MM.1S (cell line): ENCODE results near the gene SIGLEC11.

Experiments
- DNase-seq: peaks from one replicate; pipeline ENCODE4 v3.0.0-alpha.2; 2015
- H2AFZ ChIP-seq: fragments of 300-600 bp; sonication (generic); 2 replicates; pipeline ENCODE4 v1.6.0; 2016; ENCODE audit warnings: antibody characterized with exemption, low read length
- H3F3A ChIP-seq: fragments of 300-600 bp; sonication (generic); 2 replicates; pipeline ENCODE4 v1.6.1; 2016; ENCODE audit warnings: mild to moderate bottlenecking, antibody characterized with exemption, low read length, moderate library complexity, mixed read lengths; ENCODE audit not compliant: insufficient read depth
- H3K27ac ChIP-seq: fragments of 300-600 bp; sonication (generic); 2 replicates; pipeline ENCODE4 v1.5.1; 2016; ENCODE audit warnings: mild to moderate bottlenecking, low read length
- H3K27me3 ChIP-seq: fragments of 300-600 bp; sonication (generic); replicated peaks from 2 replicates; pipeline ENCODE4 v1.6.0; 2016; ENCODE audit warnings: low read length; ENCODE audit not compliant: insufficient read depth
- H3K36me3 ChIP-seq: fragments of 300-600 bp; sonication (generic); replicated peaks from 2 replicates; pipeline ENCODE4 v1.6.1; 2016; ENCODE audit warnings: mild to moderate bottlenecking, low read length, mixed read lengths; ENCODE audit not compliant: insufficient read depth
- H3K4me1 ChIP-seq: fragments of 300-600 bp; sonication (generic); 2 replicates; pipeline ENCODE4 v1.6.1; 2016; ENCODE audit warnings: low read length, mixed read lengths
- H3K4me2 ChIP-seq: fragments of 300-600 bp; sonication (generic); 2 replicates; pipeline ENCODE4 v1.6.0; 2016; ENCODE audit warnings: low read depth, low read length
- H3K4me3 ChIP-seq: fragments of 300-600 bp; sonication (generic); 2 replicates; pipeline ENCODE4 v1.5.1; 2016; ENCODE audit warnings: low read length, mixed read lengths
- H3K79me2 ChIP-seq: fragments of 300-600 bp; sonication (generic); 2 replicates; pipeline ENCODE4 v1.6.1; 2016; ENCODE audit warnings: mixed run types, low read length, mixed read lengths
- H3K9ac ChIP-seq: fragments of 300-600 bp; sonication (generic); 2 replicates; pipeline ENCODE4 v1.6.1; 2016; ENCODE audit warnings: low read length, mixed read lengths
- H3K9me2 ChIP-seq: fragments of 300-600 bp; sonication (generic); replicated peaks from 2 replicates; pipeline ENCODE4 v1.6.1; 2016; ENCODE audit warnings: mild to moderate bottlenecking, low read length, mixed read lengths; ENCODE audit not compliant: insufficient read depth
- H3K9me3 ChIP-seq: fragments of 300-600 bp; sonication (generic); replicated peaks from 2 replicates; pipeline ENCODE4 v1.6.1; 2016; ENCODE audit warnings: mild to moderate bottlenecking, low read length, mixed read lengths; ENCODE audit not compliant: insufficient read depth
- H4K20me1 ChIP-seq: fragments of 300-600 bp; sonication (generic); 2 replicates; pipeline ENCODE4 v1.6.1; 2016; ENCODE audit warnings: mild to moderate bottlenecking, low read length, moderate library complexity, mixed read lengths; ENCODE audit not compliant: insufficient read depth
- EZH2 ChIP-seq: fragments of 300-600 bp; sonication (generic); optimal IDR thresholded peaks from 2 replicates; pipeline ENCODE3; 2017; ENCODE audit warnings: low read depth, mild to moderate bottlenecking, antibody characterized with exemption, low read length, mixed read lengths
- EZH2phosphoT487 ChIP-seq: fragments of 300-600 bp; sonication (generic); IDR thresholded peaks from 2 replicates; pipeline ENCODE4 v1.6.1; 2018; ENCODE audit warnings: antibody characterized with exemption, low read length
- TF ChIP-seq, protein P1 (sequence below): fragments of 300-600 bp; sonication (generic); IDR thresholded peaks from 2 replicates; pipeline ENCODE4 v1.5.1; 2016; ENCODE audit warnings: antibody characterized with exemption, low read length, mixed read lengths

SIGLEC11 gene

DNA sequence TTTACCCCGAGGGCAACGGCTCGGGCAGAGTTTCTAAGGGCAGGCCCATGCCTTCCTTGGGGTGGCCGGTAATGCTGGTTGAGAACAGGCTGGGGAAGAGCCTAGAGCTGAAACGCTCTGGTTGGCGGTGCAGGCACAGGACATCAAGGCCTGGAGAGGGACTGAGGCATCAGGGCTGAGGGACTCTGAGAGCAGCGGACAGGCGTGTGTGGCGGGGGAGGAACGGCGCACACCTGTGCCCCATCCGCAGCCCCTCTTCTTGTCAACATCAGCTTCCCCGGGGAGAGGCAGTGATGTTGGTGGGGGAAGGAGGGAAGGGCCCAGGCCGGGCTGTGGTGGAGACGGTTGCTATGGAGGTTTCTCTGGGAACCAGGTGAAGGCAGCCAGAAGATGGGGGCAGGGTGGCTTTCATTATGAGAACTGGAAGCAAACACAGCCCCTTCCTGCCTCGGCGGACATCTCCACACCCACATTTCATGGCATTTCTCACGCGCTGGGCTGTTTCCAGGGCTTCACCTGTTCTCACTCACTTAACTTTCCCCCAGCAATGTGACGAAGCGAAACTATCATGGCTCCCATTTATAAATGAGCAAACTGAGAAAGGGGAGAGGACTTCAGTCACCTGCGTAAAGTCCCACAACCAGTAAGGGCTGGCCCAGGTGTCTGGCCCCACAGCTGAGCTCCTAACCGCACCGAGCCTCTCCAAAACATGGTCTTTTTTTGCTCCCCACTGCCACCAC lies 40.2 kb downstream of the SIGLEC11 start:
- Histone ChIP-seq H3K36me3 (peaks cover 6% of the 10 kb centered on the region), H3K4me1 (no peaks in the 10 kb centered on the region), H4K20me1 (peaks cover 18% of the 10 kb centered on the region; the same call in 1 of the 2 replicates), H3K4me2 (no peak overlapping the region), H3K9me3 (no peaks in the 10 kb centered on the region), H3K9ac (no peak overlapping the region), H3K4me3 (no peak overlapping the region), H3F3A (no peaks in the 10 kb centered on the region), H2AFZ (no peak overlapping the region), H3K27ac (no peak overlapping the region), H3K9me2 (no peaks in the 10 kb centered on the region), H3K79me2 (peaks cover 98% of the 10 kb centered on the region), H3K27me3 (no peaks in the 10 kb centered on the region)
- TF ChIP-seq EZH2phosphoT487 (no peak), EZH2 (no peak)
- TF ChIP-seq, protein P1, sequence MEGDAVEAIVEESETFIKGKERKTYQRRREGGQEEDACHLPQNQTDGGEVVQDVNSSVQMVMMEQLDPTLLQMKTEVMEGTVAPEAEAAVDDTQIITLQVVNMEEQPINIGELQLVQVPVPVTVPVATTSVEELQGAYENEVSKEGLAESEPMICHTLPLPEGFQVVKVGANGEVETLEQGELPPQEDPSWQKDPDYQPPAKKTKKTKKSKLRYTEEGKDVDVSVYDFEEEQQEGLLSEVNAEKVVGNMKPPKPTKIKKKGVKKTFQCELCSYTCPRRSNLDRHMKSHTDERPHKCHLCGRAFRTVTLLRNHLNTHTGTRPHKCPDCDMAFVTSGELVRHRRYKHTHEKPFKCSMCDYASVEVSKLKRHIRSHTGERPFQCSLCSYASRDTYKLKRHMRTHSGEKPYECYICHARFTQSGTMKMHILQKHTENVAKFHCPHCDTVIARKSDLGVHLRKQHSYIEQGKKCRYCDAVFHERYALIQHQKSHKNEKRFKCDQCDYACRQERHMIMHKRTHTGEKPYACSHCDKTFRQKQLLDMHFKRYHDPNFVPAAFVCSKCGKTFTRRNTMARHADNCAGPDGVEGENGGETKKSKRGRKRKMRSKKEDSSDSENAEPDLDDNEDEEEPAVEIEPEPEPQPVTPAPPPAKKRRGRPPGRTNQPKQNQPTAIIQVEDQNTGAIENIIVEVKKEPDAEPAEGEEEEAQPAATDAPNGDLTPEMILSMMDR: no peak
- DNase-seq: no peak

DNA sequence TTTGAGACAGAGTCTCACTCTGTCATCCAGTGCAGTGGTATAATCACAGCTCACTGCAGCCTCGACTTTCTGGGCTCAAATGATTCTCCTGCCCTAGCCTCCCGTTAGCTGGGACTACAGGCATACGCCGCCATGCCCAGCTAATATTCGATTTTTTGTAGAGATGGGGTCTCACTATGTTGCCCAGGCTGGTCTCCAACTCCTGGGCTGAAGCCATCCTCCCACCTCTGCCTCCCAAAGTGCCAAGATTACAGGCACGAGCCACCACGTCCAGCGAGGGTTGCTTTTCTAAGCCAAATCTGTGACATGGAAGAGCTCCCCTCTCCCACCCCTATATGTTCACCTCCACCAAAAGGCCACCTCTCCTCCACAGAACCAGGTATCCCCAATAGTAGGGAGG lies 42.9 kb downstream of the SIGLEC11 start:
- H3K4me2 ChIP-seq: no peak overlapping the region
- peaks cover 12% of the 10 kb centered on the region; the same call in 1 of the 2 replicates for H4K20me1 ChIP-seq
- peaks cover 6% of the 10 kb centered on the region; the same call in 1 of the 2 replicates for H3K36me3 ChIP-seq
- DNase-seq: no peak
- no peaks in the 10 kb centered on the region for H3K9me2 ChIP-seq
- no peak overlapping the region for H3K27ac ChIP-seq
- TF ChIP-seq EZH2phosphoT487 (no peak), EZH2 (no peak)
- TF ChIP-seq, protein P1: no peak
- H3K4me3 ChIP-seq: no peak overlapping the region
- H2AFZ ChIP-seq: no peak overlapping the region
- H3F3A ChIP-seq: no peaks in the 10 kb centered on the region
- no peaks in the 10 kb centered on the region for H3K4me1 ChIP-seq
- no peaks in the 10 kb centered on the region for H3K27me3 ChIP-seq
- H3K9me3 ChIP-seq: no peaks in the 10 kb centered on the region
- H3K9ac ChIP-seq: no peak overlapping the region
- peaks cover 95% of the 10 kb centered on the region for H3K79me2 ChIP-seq

DNA sequence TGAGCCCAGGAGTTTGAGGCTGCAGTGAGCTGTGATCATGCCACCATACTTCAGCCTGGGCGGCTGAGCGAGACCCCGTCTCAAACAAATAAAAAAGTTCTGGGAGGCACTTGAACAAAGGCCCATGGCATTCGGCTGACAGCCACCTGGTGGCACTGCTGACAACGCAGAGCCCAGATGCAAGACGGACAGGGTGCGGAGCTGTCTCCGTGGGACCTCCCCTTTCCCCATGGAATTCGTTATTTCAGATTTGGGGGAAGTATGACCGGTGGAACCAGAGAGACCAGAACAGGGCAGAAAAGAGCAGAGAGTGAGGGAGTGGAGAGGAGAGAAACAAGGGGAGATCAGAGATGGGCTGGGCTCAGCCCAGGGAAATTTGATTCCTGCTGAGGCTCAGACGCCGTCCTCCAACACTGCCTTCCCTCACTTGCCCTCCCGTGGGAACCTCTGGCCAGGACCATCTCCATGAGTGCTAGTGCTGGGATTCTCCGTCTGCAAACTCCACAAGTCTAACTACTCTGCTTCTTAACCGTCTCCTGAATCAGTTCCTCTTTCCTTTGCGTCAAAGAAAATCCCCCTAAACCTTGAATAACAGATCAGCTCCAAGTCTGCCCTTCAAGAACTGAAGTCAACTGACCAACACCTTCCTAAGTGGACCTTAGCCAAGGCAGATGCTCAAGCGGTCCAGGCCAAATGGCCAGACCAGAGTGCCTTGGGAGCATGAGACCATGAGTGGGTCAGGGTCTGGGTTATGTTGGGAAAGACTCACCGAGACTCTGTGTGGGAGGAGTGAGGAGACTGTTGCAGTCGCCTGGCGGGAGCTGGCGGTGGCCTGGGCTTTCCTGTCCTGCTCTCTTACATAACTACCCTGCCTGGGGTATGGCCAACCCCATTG lies 43.9 kb downstream of the SIGLEC11 start:
- TF ChIP-seq EZH2phosphoT487: no peak
- TF ChIP-seq, protein P1: 0 out of 2 replicates have a peak, but pooled peaks have one; percentile 12
- no peak for DNase-seq
- no peak overlapping the region for H2AFZ ChIP-seq
- H3K4me2 ChIP-seq: no peak overlapping the region
- H3F3A ChIP-seq: no peaks in the 10 kb centered on the region
- no peaks in the 10 kb centered on the region for H3K4me1 ChIP-seq
- peaks cover 6% of the 10 kb centered on the region; the same call in 1 of the 2 replicates for H3K36me3 ChIP-seq
- peaks cover 92% of the 10 kb centered on the region for H3K79me2 ChIP-seq
- H3K9ac ChIP-seq: no peak overlapping the region
- no peaks in the 10 kb centered on the region for H3K9me3 ChIP-seq
- no peaks in the 10 kb centered on the region for H3K9me2 ChIP-seq
- H4K20me1 ChIP-seq: peaks cover 12% of the 10 kb centered on the region; the same call in 1 of the 2 replicates
- H3K27me3 ChIP-seq: no peaks in the 10 kb centered on the region
- H3K4me3 ChIP-seq: no peak overlapping the region
- H3K27ac ChIP-seq: no peak overlapping the region
